HG03378 (cell line): ENCODE measurements around the gene ARMH3.
"Not testable (repeated sequence)": the region's sequence is repeated elsewhere in the genome, so short reads cannot be mapped to it uniquely, and the experiment has no call there.

ENCODE experiments used
- ATAC-seq: cut with Tn5 transposase; IDR thresholded peaks from one replicate; pipeline ENCODE4 v1.9.1; 2021; ENCODE audit warnings: mild to moderate bottlenecking, moderate library complexity; ENCODE audit not compliant: unreplicated experiment

ARMH3 gene

GRCh38 chr10:101987136-101987535 lies 68.8 kb downstream of the ARMH3 start:
- ATAC-seq, result no peak

DNA sequence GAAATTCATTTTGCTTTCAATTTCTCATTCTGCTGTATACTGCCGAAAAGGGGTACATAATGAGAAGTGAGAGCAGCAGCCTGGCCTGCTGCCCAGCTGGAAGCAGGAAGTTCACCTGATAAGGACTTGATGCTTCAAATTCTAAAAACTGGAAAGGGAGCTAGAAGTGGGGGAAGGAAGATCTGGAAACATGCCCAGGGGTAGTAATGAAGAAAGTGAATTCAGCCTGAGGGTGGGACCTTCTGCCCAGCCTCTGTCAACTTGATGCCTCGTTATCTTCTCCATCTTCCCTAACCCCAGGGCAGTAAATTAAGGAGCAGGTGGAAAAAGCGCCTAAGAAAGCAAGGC lies 69.4 kb downstream of the ARMH3 start:
- peak; percentile 62 for ATAC-seq

GRCh38 chr10:101980677-101981076 lies 75.3 kb downstream of the ARMH3 start:
- ATAC-seq, result not testable (repeated sequence)

DNA sequence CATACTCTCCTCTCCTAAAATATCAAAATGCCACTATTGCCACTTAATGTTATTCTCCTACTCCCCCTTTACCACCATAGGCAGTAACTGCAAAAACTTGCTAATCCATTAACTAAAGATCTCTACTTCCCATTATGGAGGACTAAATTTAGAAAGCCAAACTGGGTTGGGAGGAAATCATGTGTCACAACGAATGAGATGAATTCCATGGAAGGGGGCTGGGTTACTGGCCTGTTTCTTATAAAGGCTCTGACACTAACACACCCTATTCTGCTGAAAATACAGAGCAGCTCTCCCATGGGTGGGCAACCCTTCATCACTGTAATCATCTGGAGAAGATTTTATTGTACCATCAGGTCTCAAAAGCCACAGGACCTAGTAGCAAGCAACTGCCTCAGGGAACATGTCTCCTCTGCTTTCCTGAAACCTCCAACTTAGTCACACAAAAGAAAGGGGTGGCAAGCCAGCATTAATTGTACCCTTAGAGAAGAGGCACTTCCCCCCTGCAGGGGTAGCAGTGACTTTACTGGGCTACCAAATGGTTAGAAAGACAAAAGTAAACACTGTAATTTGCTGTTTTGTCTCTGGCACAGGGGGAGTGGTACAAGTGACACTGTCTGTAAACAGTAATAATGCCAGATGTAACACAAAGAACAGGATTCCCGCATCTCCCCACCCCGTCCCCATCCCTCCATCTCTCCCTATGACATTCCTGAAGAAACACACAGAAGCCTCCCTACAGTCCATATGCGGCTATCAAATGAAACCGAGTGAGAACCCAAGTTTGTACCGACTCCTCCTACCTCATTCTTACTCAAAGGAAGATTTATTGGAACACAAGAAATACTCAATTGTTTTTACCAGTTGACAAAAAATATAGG lies 81.6 kb downstream of the ARMH3 start:
- ATAC-seq, result no peak

- ATAC-seq, result no peak
Measured at GRCh38 chr10:101972761-101973160, 83.2 kb downstream of the ARMH3 start.

- no peak for ATAC-seq
Measured at GRCh38 chr10:101969412-101969922, 86.5 kb downstream of the ARMH3 start.

DNA sequence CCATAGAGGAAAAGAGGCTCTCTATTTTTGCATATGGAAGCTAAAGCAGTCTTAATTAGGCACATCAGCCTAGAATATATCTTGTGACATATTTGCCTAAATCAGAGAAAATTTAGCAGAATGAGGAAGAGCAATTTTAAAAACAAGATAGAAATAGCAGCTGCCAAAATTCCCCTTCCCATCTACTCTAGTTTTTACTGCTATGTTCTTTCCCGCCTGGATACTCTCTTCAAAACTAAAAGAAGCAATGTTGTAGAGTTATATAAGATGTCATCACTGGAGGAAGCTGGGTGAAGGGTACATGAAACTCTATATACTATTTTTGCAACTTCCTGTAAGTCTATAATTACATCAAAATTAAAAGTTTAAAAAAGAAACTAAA lies 87.0 kb downstream of the ARMH3 start:
- ATAC-seq, result no peak

DNA sequence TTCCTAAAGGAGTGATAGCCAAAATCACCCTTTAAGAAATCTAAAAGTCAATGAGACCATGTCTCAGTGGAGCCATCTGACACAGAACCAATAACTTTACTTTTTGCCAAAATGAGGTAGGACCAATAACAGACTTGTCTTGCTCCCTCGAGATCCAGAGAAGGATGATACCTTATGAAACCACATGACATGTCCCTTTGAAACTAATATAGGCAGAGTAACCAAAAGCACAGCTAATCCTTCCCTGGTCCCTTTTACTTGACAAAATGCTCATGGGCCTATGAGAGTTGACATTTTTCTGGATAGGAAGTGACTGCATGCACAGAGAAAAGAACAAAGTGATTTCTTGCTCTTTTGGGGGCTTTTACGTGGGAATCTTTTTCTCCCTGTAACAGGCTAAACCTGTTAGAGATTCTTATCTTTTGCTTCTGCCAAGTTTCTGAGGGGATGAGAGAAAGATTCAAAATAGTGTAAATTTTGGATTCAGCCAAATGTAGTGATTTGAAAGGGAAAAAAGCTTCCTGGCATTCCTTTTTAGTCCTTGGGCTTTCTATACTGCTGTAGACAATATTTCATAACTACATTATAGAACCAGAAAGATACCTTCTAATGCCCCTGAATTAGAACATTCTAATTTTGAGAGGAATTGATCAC lies 87.6 kb downstream of the ARMH3 start:
- ATAC-seq, result no peak

DNA sequence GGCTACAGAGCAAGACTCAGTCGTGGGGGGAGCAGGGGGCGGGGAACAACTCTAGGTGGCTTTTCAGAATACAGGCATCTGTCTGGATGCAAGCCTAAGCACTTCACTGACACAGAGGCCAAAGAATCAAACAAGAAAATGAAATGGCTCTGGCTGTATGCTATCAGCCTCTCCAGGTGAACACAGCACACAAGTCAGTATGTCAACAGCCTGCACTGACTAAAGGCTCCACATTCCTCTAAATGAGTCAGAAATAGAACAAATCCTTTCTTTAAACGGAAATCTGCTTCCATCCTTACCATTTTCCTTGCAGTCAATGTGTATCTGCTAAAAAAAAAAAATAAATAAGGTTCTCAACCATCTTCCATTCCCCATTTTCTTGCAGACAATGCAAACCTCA lies 88.3 kb downstream of the ARMH3 start:
- ATAC-seq, result no peak

DNA sequence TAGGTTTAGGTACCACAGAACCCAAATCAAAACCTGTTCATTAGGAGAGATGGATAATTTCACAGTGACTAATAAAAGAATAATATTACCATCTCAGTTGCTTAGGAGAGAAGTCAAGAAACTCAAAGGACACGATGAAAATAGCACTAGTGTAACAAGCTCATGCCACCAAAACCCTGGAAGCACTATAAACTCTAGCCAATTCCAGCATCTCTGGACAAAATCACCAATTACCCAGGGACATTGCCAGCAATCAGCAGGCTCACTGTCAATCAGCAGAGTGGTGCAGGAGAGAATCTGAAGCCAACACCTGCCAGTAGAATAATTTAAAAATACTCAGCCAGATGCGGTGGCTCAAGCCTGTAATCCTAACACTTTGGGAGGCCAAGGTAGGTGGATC lies 88.9 kb downstream of the ARMH3 start:
- ATAC-seq, result no peak

DNA sequence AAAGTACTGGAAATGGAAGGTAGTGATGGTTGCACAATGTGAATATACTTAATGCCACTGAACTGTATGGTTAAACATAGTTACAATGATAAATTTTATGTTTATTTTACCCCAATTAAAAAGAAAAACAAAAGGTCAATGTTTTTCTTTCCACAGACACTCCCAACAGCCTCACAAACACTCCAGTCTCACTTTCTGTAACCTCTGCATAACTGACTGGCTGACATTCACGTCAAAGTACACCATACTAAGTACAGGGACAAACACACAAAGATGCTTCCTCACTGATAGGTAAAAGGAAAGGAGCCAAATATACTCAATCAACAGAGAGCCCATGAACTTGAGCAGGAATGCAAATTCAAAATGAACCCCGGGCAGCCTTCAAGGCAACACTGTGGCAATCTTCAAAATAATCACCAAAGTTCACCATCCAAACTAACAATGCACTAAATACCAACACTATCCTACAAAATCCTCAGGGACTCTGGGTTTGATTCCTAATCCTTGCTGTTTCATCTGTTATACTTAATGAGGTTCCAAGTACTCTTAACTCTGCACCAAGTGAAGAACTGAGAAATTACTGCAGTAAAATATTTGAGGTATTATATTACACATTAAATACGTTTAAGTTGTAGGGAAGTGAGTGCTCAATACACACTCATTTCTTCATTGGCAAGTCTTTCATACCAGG lies 90.8 kb downstream of the ARMH3 start:
- ATAC-seq, result no peak

DNA sequence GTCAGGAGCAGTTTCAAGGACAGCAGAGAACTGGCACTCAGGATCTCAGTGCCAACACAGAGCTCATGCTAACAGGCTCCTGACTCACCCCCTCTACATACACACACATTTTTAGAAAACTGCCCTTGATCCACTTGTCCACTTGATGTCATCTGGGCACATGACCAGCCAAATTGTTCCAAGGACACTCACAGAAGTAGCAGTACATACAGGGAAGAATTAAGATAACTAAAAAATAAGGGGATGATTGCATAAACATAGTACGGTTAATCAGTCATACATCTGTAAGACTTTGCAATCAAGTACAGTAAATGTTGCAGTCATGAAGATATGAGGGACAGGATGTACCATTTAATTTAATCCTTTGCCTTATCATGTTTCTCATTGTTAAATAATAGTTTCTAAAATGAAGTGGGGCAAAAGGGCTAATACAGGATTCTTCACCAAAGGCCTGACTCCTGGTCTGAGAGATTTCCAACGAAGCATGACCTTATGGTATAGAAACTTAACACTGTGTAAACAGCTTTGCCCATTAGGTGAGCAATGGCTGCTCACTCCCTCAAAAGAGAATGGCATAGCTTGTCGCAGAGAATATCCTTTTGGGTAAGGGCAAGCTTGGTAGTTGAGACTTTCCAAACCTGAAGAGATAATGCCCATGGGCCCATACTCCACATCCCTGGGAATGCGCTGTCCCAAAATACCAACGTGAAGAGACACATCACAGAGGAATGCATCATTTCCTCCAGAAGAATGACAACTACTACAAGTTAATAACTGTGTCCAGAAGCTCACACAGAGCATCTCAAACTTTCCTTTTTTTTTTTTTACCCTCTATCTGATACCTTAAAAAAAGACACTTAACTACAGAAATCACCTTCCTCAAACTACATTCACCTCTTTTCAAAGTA lies 94.1 kb downstream of the ARMH3 start:
- no peak for ATAC-seq

- no peak for ATAC-seq
Measured at GRCh38 chr10:101960879-101961395, 95.0 kb downstream of the ARMH3 start.

GRCh38 chr10:101959346-101959916 lies 96.5 kb downstream of the ARMH3 start:
- ATAC-seq, result no peak

DNA sequence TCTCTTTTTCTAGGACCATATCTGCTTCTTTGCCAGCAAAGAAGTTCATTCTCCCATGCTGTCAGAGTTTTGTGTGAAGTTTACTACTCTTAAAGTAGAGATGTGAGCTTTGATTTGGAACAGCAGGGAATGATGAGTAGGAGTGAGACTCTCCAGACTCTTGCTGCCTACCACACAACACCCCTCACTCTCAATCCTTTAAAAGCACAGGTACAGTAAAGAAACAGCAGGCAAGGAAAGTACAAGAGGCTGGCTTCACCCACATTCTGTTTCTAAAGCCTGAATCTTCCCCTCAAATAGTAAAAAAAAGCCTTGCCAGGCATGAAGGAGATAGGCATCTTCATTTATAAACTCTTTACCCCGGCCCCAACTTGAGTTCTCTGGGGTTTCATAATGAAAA lies 97.3 kb downstream of the ARMH3 start:
- no peak for ATAC-seq

GRCh38 chr10:101956898-101957297 lies 99.1 kb downstream of the ARMH3 start:
- ATAC-seq, result no peak

GRCh38 chr10:101956117-101956516 lies 99.9 kb downstream of the ARMH3 start:
- no peak for ATAC-seq

DNA sequence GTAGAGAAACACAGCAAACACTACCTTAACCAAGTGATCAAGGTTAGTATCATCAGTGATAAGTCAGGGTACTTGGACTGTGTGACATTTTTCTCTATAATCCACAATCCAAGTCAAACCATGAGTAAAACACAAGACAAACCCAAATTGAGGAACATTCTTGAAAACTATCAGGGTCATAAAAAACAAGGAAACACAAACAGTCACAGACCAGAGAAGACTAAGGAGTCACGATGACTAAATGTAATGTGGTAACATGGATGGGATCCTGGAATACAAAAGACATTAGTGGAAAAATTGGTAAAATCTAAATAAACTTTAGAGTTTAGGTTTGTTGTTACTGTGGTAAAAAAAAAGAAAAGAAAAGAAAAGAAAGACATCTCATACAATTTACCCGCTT lies 103.8 kb downstream of the ARMH3 start:
- ATAC-seq, result no peak

GRCh38 chr10:101950213-101950612 lies 105.8 kb downstream of the ARMH3 start:
- ATAC-seq, result no peak

GRCh38 chr10:101941871-101942270 lies 114.1 kb downstream of the ARMH3 start:
- ATAC-seq, result no peak
